GM21723 (cell line): ENCODE measurements around the gene NCBP3.
"Not testable (repeated sequence)": the region's sequence is repeated elsewhere in the genome, so short reads cannot be mapped to it uniquely, and the experiment has no call there.

Experiments
- ATAC-seq: cut with Tn5 transposase; IDR thresholded peaks from one replicate; pipeline ENCODE4 v1.9.1; 2021; ENCODE audit warnings: mild to moderate bottlenecking, moderate library complexity; ENCODE audit not compliant: unreplicated experiment

Gene NCBP3

GRCh38 chr17:3847165-3847670 lies 1.2 kb upstream of the NCBP3 start:
- no peak for ATAC-seq

DNA sequence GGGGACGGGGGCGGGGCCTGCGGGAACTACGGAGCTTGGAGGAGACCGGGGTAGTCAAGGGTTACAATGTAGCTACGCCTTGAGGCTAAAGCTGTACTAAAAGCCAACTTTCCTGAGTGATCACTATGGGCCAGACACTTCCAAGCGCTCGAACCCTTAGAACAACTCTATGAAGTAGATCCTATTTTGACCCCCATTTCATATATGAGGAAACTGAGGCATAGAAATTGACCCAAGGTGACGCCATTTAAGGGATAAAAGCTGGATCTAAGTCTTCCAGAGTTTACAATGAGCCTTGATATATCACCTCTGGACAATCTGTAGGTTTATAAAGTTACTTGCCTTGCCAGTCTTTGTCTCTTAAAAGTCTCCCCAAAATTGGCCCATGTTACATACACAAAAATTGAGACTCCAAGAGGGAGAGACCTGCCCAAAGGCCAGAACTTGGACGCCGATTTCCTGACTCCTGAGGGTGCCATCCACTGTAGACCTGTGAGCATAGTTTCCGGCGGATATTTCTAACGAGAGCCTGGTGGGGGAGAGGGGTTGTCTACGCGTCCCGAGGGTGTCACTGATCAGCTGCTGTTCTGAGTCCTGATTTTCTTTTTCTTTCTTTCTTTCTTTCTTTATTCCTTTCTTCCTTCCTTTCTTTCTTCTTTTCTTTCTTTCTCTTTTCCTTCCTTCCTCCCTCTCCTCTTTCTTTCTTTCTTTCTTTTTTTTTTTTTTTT lies 555 bp upstream of the NCBP3 start:
- ATAC-seq, result no peak

DNA sequence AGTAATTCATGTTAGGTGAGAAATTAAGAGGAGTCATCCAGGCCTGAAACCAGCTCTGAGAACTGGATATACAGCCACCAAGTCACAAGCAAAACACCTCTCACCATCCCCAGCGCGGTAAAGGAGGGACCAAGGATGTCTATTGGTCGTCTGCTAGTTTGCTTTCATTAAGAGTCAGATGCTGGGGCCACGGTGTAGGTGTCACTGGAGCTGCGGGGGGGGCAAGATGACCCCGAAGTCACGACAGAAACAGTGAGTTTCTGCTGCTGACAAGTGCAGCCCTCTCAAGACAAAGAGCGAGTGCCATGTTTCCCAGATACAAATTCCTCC lies 790 bp downstream of the NCBP3 start:
- ATAC-seq, result peak; percentile 26

DNA sequence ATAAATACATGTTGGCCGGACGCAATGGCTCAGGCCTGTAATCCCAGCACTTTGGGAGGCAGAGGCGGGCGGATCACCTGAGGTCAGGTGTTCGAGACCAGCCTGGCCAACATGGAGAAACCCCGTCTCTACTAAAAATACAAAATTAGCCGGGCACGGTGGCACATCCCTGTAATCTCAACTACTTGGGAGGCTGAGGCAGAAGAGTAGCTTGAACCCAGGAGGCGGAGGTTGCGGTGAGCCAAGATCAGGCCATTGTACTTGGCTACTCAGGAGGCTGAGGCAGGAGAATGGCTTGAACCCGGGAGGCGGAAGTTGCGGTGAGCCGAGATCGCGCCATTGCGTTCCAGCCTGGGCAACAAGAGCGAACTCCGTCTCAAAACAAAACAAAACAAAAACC lies 1.5 kb downstream of the NCBP3 start:
- not testable (repeated sequence) for ATAC-seq

DNA sequence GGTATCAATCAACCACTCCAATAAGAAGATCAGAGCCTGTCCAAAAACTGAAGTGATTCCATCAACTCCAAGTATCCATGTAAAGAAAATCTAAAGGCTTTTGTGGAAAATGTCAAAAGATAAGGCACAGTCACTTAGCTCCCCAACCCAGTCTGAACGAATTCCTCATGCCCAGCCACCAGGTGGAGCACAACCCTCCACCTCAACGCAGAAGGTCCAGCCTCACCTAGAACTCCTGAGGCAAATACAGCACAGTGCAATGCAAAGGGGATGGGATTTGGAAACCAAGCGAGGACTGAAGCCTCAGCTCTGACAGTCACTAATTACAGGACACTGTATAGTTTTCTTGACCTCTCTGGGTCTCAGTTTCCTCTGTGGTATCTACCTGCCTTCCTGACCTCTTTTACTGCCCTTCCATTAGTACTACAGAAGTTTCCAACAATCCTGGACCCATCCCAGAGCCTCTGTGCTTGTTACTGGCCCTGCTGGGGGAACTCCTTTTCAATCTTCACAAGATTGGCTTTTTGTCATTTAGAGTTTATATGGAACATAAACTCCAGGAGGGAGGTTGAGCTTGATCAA lies 2.0 kb downstream of the NCBP3 start:
- ATAC-seq, result no peak

DNA sequence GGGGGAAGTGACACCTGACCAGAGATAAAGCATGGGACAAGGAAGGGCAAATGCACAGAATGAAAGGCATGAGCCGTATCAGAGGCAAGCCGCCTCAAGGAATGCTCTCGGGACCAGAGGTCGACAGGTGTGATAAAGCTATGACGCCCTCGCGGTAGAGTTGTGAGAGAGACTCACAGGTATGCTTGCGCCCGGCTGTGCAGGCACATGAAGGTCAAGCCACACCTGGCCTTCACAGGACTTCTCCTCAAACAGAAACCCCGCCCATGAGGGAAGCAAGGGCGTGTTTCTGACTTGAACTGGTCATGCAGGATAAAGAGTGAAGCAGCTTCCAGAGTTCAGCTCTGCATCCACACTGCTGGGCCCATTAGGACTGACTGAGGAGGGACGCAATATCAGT lies 7.8 kb downstream of the NCBP3 start:
- no peak for ATAC-seq

GRCh38 chr17:3836551-3836950 lies 9.5 kb downstream of the NCBP3 start:
- no peak for ATAC-seq

GRCh38 chr17:3835410-3836229 lies 10.4 kb downstream of the NCBP3 start:
- ATAC-seq, result no peak

DNA sequence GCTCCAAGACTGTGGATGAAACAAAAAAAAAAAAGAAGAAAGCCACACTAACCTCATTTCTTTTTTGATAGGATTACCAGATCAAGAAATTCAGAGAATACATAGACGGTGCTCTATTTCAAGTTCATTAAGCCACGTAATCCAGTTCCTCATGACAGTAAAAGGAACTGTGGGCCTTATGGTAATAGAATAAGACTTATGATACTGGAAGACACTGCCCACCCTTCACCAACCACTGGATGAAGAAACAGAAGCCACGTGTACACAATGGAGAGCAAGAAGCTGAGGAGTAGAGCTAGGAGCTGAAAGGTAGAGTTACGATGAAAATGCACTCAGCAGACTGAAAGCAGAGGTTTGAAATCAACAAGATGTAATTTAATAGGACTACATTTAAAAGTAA lies 11.2 kb downstream of the NCBP3 start:
- ATAC-seq, result no peak

DNA sequence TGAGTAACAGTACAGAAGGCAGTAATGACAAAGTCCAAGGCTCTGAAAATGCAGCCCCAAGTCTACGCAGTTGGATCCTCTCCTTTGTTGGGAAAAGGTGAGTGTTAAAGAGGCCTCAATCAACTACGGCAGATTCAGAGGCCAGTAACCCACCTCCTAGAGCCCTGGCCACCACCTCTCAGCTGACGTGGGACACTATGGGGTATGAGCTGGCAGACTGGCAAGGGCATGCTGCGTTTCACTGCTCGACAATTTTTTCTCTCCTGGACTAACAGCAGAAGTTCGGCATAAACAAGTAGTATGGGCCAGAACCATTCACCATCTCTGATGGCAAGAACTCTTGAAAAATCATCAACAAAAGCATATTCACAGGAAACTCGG lies 17.2 kb downstream of the NCBP3 start:
- ATAC-seq, result no peak

DNA sequence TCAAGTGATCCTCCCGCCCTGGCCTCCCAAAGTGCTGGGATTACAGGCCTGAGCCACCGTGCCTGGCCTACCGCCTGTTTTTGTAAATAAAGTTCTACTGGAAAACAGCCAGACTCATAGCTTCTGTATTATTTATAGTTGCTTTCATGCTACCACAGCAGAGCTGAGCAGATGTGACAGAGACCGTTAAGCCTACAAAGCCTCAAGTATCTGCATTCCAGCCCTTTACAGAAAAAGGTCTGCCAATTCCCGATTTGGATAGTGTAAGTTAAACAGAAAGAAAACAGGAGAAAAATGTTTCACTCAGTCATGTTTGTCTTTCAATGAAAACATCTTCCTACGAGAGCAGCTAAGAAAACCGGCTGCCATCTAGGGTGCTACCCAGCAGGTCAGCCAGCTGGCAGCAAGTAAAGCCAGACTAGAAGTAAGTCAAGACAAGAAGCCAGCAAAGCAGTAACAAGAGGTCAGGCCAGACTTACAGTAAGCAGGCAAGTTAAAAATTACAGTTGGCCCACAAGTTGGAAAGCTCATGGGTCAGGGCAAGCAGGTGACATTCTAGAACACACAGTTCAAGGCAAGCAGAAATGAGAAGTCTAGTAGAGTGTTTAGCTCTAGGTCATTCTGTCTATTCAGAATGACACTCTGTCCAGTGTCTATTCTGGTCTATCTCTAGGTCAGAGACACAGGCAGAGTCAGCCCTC lies 17.7 kb downstream of the NCBP3 start:
- ATAC-seq, result no peak

DNA sequence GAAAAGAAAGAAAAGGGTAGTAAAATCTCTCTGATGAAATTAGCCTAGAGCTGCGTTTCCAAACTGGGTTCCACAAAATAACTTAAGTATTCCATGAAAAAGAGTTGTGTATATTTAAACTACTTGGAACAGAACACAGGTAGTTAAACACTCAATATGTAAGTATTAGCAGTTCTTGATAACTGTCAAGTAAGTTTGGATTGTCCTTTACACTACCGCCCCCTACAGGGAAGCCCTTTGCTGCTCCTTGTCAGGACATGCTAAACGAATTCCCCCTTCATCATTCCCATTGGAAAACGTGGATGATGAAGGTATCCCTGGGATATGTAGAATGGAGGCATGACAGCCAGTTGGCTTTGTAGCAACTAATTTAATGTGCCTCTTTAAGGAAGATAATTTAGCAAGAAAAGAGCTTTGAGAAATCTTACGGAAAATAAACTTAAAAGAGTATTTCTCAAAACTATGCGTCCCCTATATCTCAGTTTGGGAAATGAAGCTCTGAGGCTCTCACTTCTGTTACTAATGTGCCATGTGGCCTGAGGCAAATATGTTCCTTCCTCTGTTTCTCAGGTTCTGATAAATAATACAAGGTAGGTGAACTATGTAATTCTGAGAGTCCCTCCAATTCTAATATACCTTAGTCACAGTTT lies 18.8 kb downstream of the NCBP3 start:
- ATAC-seq, result no peak

DNA sequence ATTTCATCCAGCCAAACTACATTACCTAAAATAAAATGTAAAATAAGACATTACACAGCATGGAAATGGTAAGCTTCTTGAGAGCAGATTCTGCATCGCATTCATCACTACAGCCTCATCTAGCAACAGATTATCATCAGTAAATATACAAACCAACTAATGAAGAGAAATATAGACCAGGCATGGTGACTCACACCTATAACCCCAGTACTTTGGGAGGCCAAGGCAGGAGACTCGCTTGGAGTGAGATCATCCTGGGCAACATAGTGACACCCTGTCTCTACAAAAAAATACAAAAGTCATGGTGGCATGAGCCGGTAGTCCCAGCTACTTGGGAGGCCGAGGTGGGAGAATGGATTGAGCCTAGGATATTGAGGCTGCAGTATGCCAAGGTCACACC lies 19.9 kb downstream of the NCBP3 start:
- ATAC-seq, result no peak

DNA sequence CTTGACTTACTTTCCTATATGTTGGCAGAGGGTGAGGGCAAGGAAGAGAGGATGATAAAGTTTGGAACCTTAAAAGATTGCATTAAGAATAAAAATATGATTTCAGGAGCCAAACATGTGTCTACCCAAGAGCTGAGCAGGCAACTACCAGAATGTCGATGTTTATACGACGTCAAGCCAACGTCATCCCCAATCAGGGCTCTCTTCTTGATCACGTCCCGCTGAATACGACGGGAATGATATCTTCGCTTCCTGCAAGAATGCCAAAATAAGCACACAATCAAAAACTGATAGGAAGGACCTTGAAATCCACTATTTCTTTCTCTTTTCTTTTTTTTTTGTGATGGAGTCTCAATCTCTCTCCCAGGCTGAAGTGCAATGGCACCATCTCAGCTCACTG lies 24.9 kb downstream of the NCBP3 start:
- ATAC-seq, result no peak

- no peak for ATAC-seq
These were observed 27.3 kb downstream of the NCBP3 start for GRCh38 chr17:3818786-3819185.

- no peak for ATAC-seq
These were observed 28.0 kb downstream of the NCBP3 start for GRCh38 chr17:3817851-3818605.

- no peak for ATAC-seq
These were observed 30.1 kb downstream of the NCBP3 start for GRCh38 chr17:3815925-3816324.

DNA sequence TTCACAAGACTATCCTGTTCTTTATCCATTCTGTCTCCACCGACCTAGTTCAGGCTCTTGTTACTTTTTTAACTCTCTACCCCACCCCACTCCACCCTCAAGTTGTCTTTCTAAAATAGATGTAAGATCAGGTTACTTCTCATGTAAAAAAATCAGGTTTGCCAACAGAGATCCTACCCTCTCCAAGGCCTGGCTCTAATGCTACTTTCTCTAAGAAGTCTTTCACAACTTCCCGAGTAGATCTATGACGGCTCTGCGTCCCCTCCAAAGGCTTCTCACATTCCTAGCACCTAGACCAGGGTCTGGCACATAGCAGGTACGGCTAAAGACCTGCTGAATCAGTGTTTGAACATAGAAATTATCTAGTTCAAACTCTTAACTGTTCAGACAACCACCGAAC lies 30.9 kb downstream of the NCBP3 start:
- no peak for ATAC-seq

GRCh38 chr17:3814361-3814760 lies 31.7 kb downstream of the NCBP3 start:
- no peak for ATAC-seq

GRCh38 chr17:3813171-3813570 lies 32.9 kb downstream of the NCBP3 start:
- ATAC-seq, result no peak
